Uterus (tissue), 2 donors: ENCODE results near the gene MRLN.
"Not testable (repeated sequence)": the region's sequence is repeated elsewhere in the genome, so short reads cannot be mapped to it uniquely, and the experiment has no call there.

Experiments used
- CTCF ChIP-seq, 4 experiments: fragments of 200-600 bp in 2 of 4; fragments of 450-650 bp in 2 of 4; sonication (generic) in 2 of 4; IDR thresholded peaks; one replicate each; pipeline ENCODE4 v1.5.1; 2016 to 2019; ENCODE audit warnings: antibody characterized with exemption in 4 of 4, mild to moderate bottlenecking in 2 of 4, moderate library complexity in 1 of 4
- POLR2A ChIP-seq, 2 donors: fragments of 450-650 bp; IDR thresholded peaks; one replicate each; pipeline ENCODE4 v1.6.1; 2016; ENCODE audit warnings: antibody characterized with exemption in 2 of 2, mild to moderate bottlenecking in 1 of 2, moderate library complexity in 1 of 2

GRCh38 chr10:59785476-59785875 lies 32.2 kb upstream of the MRLN start:
- not testable (repeated sequence) for TF ChIP-seq POLR2A, CTCF (IDR thresholded peaks at IDR 0.05)
